GM12878 (cell line): ENCODE measurements around the gene LSM12. TPM values are rescaled to one million over a fixed set of nuclear protein-coding genes. Genes with fewer than 3 reads are reported as not detected.

Source experiments
- ATAC-seq: fragments of 200-7000 bp; cut with Tn5 transposase; 3 replicates; pipeline ENCODE4 v1.9.1; 2020; ENCODE audit warnings: mild to moderate bottlenecking, moderate library complexity
- BruUV-seq: library from RNA; stranded (reverse); fragments of 400-500 nt; replicated peaks from 2 replicates; lab custom pipeline; 2021; lab: Mats Ljungman, UMichigan
- CTCF ChIA-PET: fragments of 300-600 bp; sonication (Branson Sonifier 250); formaldehyde crosslinking; extraction: SDS; loops from one replicate; lab custom pipeline; 2021; ENCODE audit warnings: inconsistent platforms; lab: Yijun Ruan, JAX
- POLR2A ChIA-PET: fragments of 350-600 bp; formaldehyde crosslinking; extraction: SDS; loops from one replicate; lab custom pipeline; 2021; ENCODE audit warnings: inconsistent platforms; lab: Charles Lee
- RAD21 ChIA-PET: fragments of 300-600 bp; sonication (Branson Sonifier 250); formaldehyde crosslinking; loops from one replicate; lab custom pipeline; 2023; ENCODE audit warnings: antibody characterized with exemption; ENCODE audit not compliant: unreplicated experiment; lab: Charles Lee
- SMC1A ChIA-PET: fragments of 300-600 bp; sonication (Branson Sonifier 250); formaldehyde crosslinking; loops from one replicate; lab custom pipeline; 2023; ENCODE audit not compliant: unreplicated experiment, uncharacterized antibody; lab: Charles Lee
- DNase-seq: peaks from one replicate; pipeline ENCODE4 v3.0.0-alpha.2; 2011; ENCODE audit warnings: low read depth, low spot score
- FAIRE-seq: peaks from 3 replicates; lab custom pipeline; 2011; peaks lifted over from hg19 to GRCh38; lab: Jason Lieb, UNC
- H2AFZ ChIP-seq: 2 replicates; pipeline ENCODE4 v1.6.0; 2011; ENCODE audit warnings: low read depth, low read length, control low read depth; ENCODE audit not compliant: control insufficient read depth
- H3K27ac ChIP-seq: 2 replicates; pipeline ENCODE4 v1.5.1; 2011; ENCODE audit warnings: control low read depth; ENCODE audit not compliant: control insufficient read depth, insufficient read depth
- H3K27me3 ChIP-seq, 2 experiments: replicated peaks in 1 of 2; 2 replicates each; pipeline versions ENCODE4 v1.6.0 to v1.6.1; 2011; ENCODE audit warnings: low read length in 1 of 2; ENCODE audit not compliant: control insufficient read depth in 2 of 2, insufficient read depth in 2 of 2
- H3K36me3 ChIP-seq, 2 experiments: 2 replicates each; pipeline ENCODE4 v1.5.1; 2011; ENCODE audit warnings: low read length in 1 of 2; ENCODE audit not compliant: control insufficient read depth in 2 of 2, insufficient read depth in 2 of 2
- H3K4me1 ChIP-seq: 2 replicates; pipeline ENCODE4 v1.6.1; 2011; ENCODE audit warnings: mild to moderate bottlenecking, low read length, moderate library complexity, mixed read lengths; ENCODE audit not compliant: control insufficient read depth, insufficient read depth
- H3K4me2 ChIP-seq: 2 replicates; pipeline ENCODE4 v1.6.0; 2011; ENCODE audit warnings: control low read depth; ENCODE audit not compliant: control insufficient read depth, insufficient read depth
- H3K4me3 ChIP-seq: fragments of 200-600 bp; sonication (generic); 2 replicates; pipeline ENCODE4 v1.5.1; 2016
- H3K79me2 ChIP-seq: 2 replicates; pipeline ENCODE4 v1.6.0; 2011; ENCODE audit warnings: low read length; ENCODE audit not compliant: control insufficient read depth, insufficient read depth
- H3K9ac ChIP-seq: 2 replicates; pipeline ENCODE4 v1.8.0; 2011; ENCODE audit warnings: low read length, control low read depth, mixed read lengths; ENCODE audit not compliant: control insufficient read depth, insufficient read depth
- H3K9me3 ChIP-seq: replicated peaks from 3 replicates; pipeline ENCODE4 v1.5.1; 2011; ENCODE audit warnings: mild to moderate bottlenecking, low read length; ENCODE audit not compliant: control insufficient read depth, insufficient read depth
- H4K20me1 ChIP-seq: 2 replicates; pipeline ENCODE4 v1.6.0; 2011; ENCODE audit not compliant: control insufficient read depth, insufficient read depth
- CREB1 ChIP-seq: IDR thresholded peaks from 2 replicates; pipeline ENCODE4 v1.6.1; 2012; ENCODE audit warnings: low read depth, mild to moderate bottlenecking, inconsistent platforms
- CREM ChIP-seq: IDR thresholded peaks from 2 replicates; pipeline ENCODE4 v1.6.1; 2014; ENCODE audit warnings: antibody characterized with exemption, low read depth
- NR2F1 ChIP-seq: fragments of 450-650 bp; conservative IDR thresholded peaks from 2 replicates; pipeline ENCODE4 v1.6.1; 2017; ENCODE audit warnings: mild to moderate bottlenecking
- POLR2A ChIP-seq: IDR thresholded peaks from 2 replicates; pipeline ENCODE4 v1.6.1; 2011; ENCODE audit warnings: low read depth, mild to moderate bottlenecking, low read length
- RAD51 ChIP-seq: fragments of 450-650 bp; IDR thresholded peaks from 2 replicates; pipeline ENCODE4 v1.6.1; 2016; ENCODE audit warnings: moderate library complexity, mild to moderate bottlenecking, inconsistent platforms
- USF1 ChIP-seq: IDR thresholded peaks from 2 replicates; pipeline ENCODE4 v1.6.1; 2011; ENCODE audit warnings: borderline replicate concordance, low read depth, mild to moderate bottlenecking, moderate library complexity, mixed read lengths, low read length; ENCODE audit not compliant: insufficient read depth; ENCODE audit errors: extremely low read length
- WGBS: methylation state at CpG from one replicate; pipeline ENCODE4 v1.1.6; 2016; ENCODE audit warnings: low lambda C conversion rate; ENCODE audit not compliant: insufficient replicate concordance, insufficient coverage; ENCODE audit errors: missing lambda C conversion rate; 5-methylcytosine and 5-hydroxymethylcytosine counted together
- in situ Hi-C: fragments of 300-500 bp; cut with MboI; formaldehyde crosslinking; loops from 9 replicates; pipeline ENCODE4 v1.14.3; 2018; ENCODE audit warnings: mixed read lengths
- intact Hi-C: fragments of 100-400 bp; cut with micrococcal nuclease; formaldehyde crosslinking; loops from one replicate; pipeline ENCODE4 v1.14.2; 2022; ENCODE audit not compliant: unreplicated experiment
- polyA plus RNA-seq, 11 experiments: library from polyadenylated mRNA; depleted of rRNA in 4 of 11; unstranded in 6 of 11; stranded (reverse) in 5 of 11; fragments of >200 nt; fragmentation: Nextera tagmentation in 4 of 11; fragmentation: Illumina TruSeq in 1 of 11; extraction: Ambion mirVana in 4 of 11; extraction: Trizol in 1 of 11; gene quantifications; 1 replicate in 1 of 11; 2 replicates in 10 of 11; pipeline versions ENCODE4 v1.2.1 to v1.2.3, GENCODE V29; 2011 to 2016; ENCODE audit warnings: inconsistent platforms in 2 of 11, missing spikeins in 2 of 11, low read depth in 1 of 11
- total RNA-seq, 4 experiments: library from RNA; depleted of rRNA in 3 of 4; stranded (reverse); fragments of >200 nt in 3 of 4; fragmentation: Illumina TruSeq in 1 of 4; extraction: Trizol in 1 of 4; gene quantifications; 2 replicates each; pipeline versions ENCODE4 v1.2.1 to v1.2.3, GENCODE V29; 2013 to 2021

Gene LSM12
- total and polyA plus RNA-seq, 10 of the 15 experiments (the other 5 are each of a cell fraction or from before 2014, with no cell fraction given), result 51.1 to 206 (median 70.8) TPM

DNA sequence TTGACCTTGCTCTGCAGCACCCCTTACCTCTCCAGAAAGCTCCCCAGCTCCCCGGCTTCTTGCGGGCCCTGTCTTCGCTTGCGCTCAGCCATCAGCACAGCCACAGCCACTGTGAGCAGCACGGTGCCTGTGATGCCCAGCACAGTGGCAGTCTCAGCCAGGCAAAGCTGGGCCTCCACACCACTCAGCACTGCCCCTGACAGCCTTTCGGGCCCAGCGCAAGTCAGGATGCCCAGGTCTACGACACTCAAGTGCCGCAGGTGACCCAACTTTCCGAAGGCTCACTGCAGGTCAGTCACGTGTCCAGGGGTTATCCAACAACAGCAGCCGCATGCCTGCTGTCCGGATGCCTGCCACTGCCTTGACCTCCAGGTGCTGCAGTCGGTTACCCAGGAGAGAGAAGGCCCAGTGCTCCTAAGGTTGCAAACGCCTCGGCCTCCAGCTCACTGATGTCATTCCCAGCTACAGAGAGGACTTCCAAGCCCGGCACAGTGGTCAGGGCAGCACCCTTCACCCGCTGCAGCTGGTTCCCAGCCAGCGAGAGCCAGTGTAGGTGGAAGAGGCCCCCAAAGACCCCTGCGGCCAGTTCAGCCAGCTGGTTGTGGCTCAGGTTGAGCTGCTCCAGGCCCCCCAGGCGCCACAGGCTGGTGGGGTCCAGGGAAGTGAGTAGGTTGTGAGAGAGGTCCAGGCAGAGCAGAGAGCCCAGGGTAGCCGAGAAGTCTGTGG is 42.8 kb downstream of the LSM12 start:
- no peak overlapping the region for H2AFZ ChIP-seq
- 98% methylated on average over 22 of the region's 22 CpGs for WGBS
- FAIRE-seq (no peak), ATAC-seq (no peak), DNase-seq (no peak)
- H3K27ac ChIP-seq, result no peak overlapping the region
- no TSS peak for BruUV-seq
- no peaks in the 10 kb centered on the region for H4K20me1 ChIP-seq
- ChIA-PET RAD21 (no interaction called here), CTCF (interaction anchor here (0.9 kb wide), 1 partner anchor 19 kb away, joined by 3 read pairs; no protein-coding TSS in a partner anchor), POLR2A (interaction anchor here (1.0 kb wide), 1 partner anchor 123 kb away, joined by 3 read pairs; no protein-coding TSS in a partner anchor), SMC1A (interaction anchor here (1.6 kb wide), 1 partner anchor 20 kb away, joined by 5 read pairs; no protein-coding TSS in a partner anchor)
- no peaks in the 10 kb centered on the region for H3K4me1 ChIP-seq
- intact Hi-C loops, result no loop called here
- no peaks in the 10 kb centered on the region for H3K27me3 ChIP-seq
- no peak overlapping the region for H3K4me3 ChIP-seq
- TF ChIP-seq USF1 (no peak), NR2F1 (no peak), CREM (no peak), RAD51 (no peak), CREB1 (no peak), POLR2A (peak; percentile 50; the same call in 1 of the 2 replicates)
- H3K9me3 ChIP-seq, result no peaks in the 10 kb centered on the region
- no peaks in the 10 kb centered on the region for H3K79me2 ChIP-seq
- no peak overlapping the region for H3K9ac ChIP-seq
- H3K36me3 ChIP-seq, result peaks cover 0 to 2% of the 10 kb centered on the region in 2 experiments; a peak in 3 of 4 replicates
- in situ Hi-C loops, result loop anchor here (25.0 kb wide), 1 partner anchor 811 kb away; the partner anchor contains the start of gene TMEM106A
- H3K4me2 ChIP-seq, result no peak overlapping the region
